ENCODE measurements around the gene MEGF9.
A peak's percentile ranks its signal among the peaks of the same experiment; 100 is the strongest.

The MEGF9 gene

GRCh38 chr9:120698766-120699165 is 15.5 kb downstream of the MEGF9 start:
- no peak overlapping the region for H3K4me3 ChIP-seq (ENCODE audit: low read length)
- DNase-seq (ENCODE audit: low read depth), result peak; percentile 21
- no peaks in the 10 kb centered on the region for H3K9me3 ChIP-seq (ENCODE audit: control insufficient read depth, low read length)
- H3K9ac ChIP-seq (ENCODE audit: low read length), result no peak overlapping the region
- H3K4me1 ChIP-seq (ENCODE audit: control insufficient read depth, insufficient read depth, low read length), result peaks cover 14% of the 10 kb centered on the region
- H3K27me3 ChIP-seq (replicated peaks; ENCODE audit: control insufficient read depth, insufficient read depth, low read length), result no peaks in the 10 kb centered on the region
- H3K36me3 ChIP-seq (ENCODE audit: control insufficient read depth, insufficient read depth, low read length, severe bottlenecking), result peaks cover 12% of the 10 kb centered on the region

GRCh38 chr9:120697448-120697847 is 16.8 kb downstream of the MEGF9 start:
- no peak overlapping the region for H3K9ac ChIP-seq (ENCODE audit: low read length)
- no peak for DNase-seq (ENCODE audit: low read depth)
- H3K4me1 ChIP-seq (ENCODE audit: control insufficient read depth, insufficient read depth, low read length), result peaks cover 26% of the 10 kb centered on the region
- H3K4me3 ChIP-seq (ENCODE audit: low read length), result no peak overlapping the region
- no peaks in the 10 kb centered on the region for H3K9me3 ChIP-seq (ENCODE audit: control insufficient read depth, low read length)
- no peaks in the 10 kb centered on the region for H3K27me3 ChIP-seq (replicated peaks; ENCODE audit: control insufficient read depth, insufficient read depth, low read length)
- peaks cover 1% of the 10 kb centered on the region for H3K36me3 ChIP-seq (ENCODE audit: control insufficient read depth, insufficient read depth, low read length, severe bottlenecking)

- no peak overlapping the region for H3K9ac ChIP-seq (ENCODE audit: low read length)
- no peaks in the 10 kb centered on the region for H3K9me3 ChIP-seq (ENCODE audit: control insufficient read depth, low read length)
- H3K36me3 ChIP-seq (ENCODE audit: control insufficient read depth, insufficient read depth, low read length, severe bottlenecking), result no peaks in the 10 kb centered on the region
- peak; percentile 15 for DNase-seq (ENCODE audit: low read depth)
- H3K4me3 ChIP-seq (ENCODE audit: low read length), result no peak overlapping the region
- H3K4me1 ChIP-seq (ENCODE audit: control insufficient read depth, insufficient read depth, low read length), result peaks cover 26% of the 10 kb centered on the region
- H3K27me3 ChIP-seq (replicated peaks; ENCODE audit: control insufficient read depth, insufficient read depth, low read length), result no peaks in the 10 kb centered on the region
Observed at GRCh38 chr9:120696551-120697230, 17.6 kb downstream of the MEGF9 start.

- Histone ChIP-seq H3K4me3 (ENCODE audit: low read length) (no peak overlapping the region), H3K9ac (ENCODE audit: low read length) (no peak overlapping the region), H3K36me3 (ENCODE audit: control insufficient read depth, insufficient read depth, low read length, severe bottlenecking) (no peaks in the 10 kb centered on the region), H3K9me3 (ENCODE audit: control insufficient read depth, low read length) (no peaks in the 10 kb centered on the region), H3K4me1 (ENCODE audit: control insufficient read depth, insufficient read depth, low read length) (peaks cover 35% of the 10 kb centered on the region), H3K27me3 (replicated peaks; ENCODE audit: control insufficient read depth, insufficient read depth, low read length) (no peaks in the 10 kb centered on the region)
- no peak for DNase-seq (ENCODE audit: low read depth)
Observed at GRCh38 chr9:120694559-120694958, 19.7 kb downstream of the MEGF9 start.

GRCh38 chr9:120693700-120694008 is 20.6 kb downstream of the MEGF9 start:
- peak; percentile 15 for DNase-seq (ENCODE audit: low read depth)
- peak overlapping the region; percentile 35 for H3K4me3 ChIP-seq (ENCODE audit: low read length)
- no peaks in the 10 kb centered on the region for H3K27me3 ChIP-seq (replicated peaks; ENCODE audit: control insufficient read depth, insufficient read depth, low read length)
- H3K4me1 ChIP-seq (ENCODE audit: control insufficient read depth, insufficient read depth, low read length), result peaks cover 31% of the 10 kb centered on the region
- H3K36me3 ChIP-seq (ENCODE audit: control insufficient read depth, insufficient read depth, low read length, severe bottlenecking), result peaks cover 4% of the 10 kb centered on the region
- no peaks in the 10 kb centered on the region for H3K9me3 ChIP-seq (ENCODE audit: control insufficient read depth, low read length)
- H3K9ac ChIP-seq (ENCODE audit: low read length), result no peak overlapping the region

GRCh38 chr9:120692901-120693699 is 21.2 kb downstream of the MEGF9 start:
- H3K27me3 ChIP-seq (replicated peaks; ENCODE audit: control insufficient read depth, insufficient read depth, low read length), result no peaks in the 10 kb centered on the region
- no peaks in the 10 kb centered on the region for H3K9me3 ChIP-seq (ENCODE audit: control insufficient read depth, low read length)
- no peak overlapping the region for H3K9ac ChIP-seq (ENCODE audit: low read length)
- H3K4me1 ChIP-seq (ENCODE audit: control insufficient read depth, insufficient read depth, low read length), result peaks cover 34% of the 10 kb centered on the region
- DNase-seq (ENCODE audit: low read depth), result peak; percentile 65
- peaks cover 4% of the 10 kb centered on the region for H3K36me3 ChIP-seq (ENCODE audit: control insufficient read depth, insufficient read depth, low read length, severe bottlenecking)
- peak overlapping the region; percentile 35 for H3K4me3 ChIP-seq (ENCODE audit: low read length)

- no peaks in the 10 kb centered on the region for H3K9me3 ChIP-seq (ENCODE audit: control insufficient read depth, low read length)
- DNase-seq (ENCODE audit: low read depth), result no peak
- peaks cover 29% of the 10 kb centered on the region for H3K4me1 ChIP-seq (ENCODE audit: control insufficient read depth, insufficient read depth, low read length)
- no peak overlapping the region for H3K9ac ChIP-seq (ENCODE audit: low read length)
- peaks cover 4% of the 10 kb centered on the region for H3K36me3 ChIP-seq (ENCODE audit: control insufficient read depth, insufficient read depth, low read length, severe bottlenecking)
- H3K4me3 ChIP-seq (ENCODE audit: low read length), result no peak overlapping the region
- H3K27me3 ChIP-seq (replicated peaks; ENCODE audit: control insufficient read depth, insufficient read depth, low read length), result no peaks in the 10 kb centered on the region
Observed at GRCh38 chr9:120690372-120690771, 23.9 kb downstream of the MEGF9 start.

- DNase-seq (ENCODE audit: low read depth), result no peak
- H3K4me1 ChIP-seq (ENCODE audit: control insufficient read depth, insufficient read depth, low read length), result peaks cover 29% of the 10 kb centered on the region
- H3K4me3 ChIP-seq (ENCODE audit: low read length), result no peak overlapping the region
- H3K9ac ChIP-seq (ENCODE audit: low read length), result no peak overlapping the region
- no peaks in the 10 kb centered on the region for H3K9me3 ChIP-seq (ENCODE audit: control insufficient read depth, low read length)
- H3K36me3 ChIP-seq (ENCODE audit: control insufficient read depth, insufficient read depth, low read length, severe bottlenecking), result peaks cover 4% of the 10 kb centered on the region
- no peaks in the 10 kb centered on the region for H3K27me3 ChIP-seq (replicated peaks; ENCODE audit: control insufficient read depth, insufficient read depth, low read length)
Observed at GRCh38 chr9:120689860-120690259, 24.4 kb downstream of the MEGF9 start.

- Histone ChIP-seq H3K9ac (ENCODE audit: low read length) (no peak overlapping the region), H3K36me3 (ENCODE audit: control insufficient read depth, insufficient read depth, low read length, severe bottlenecking) (peaks cover 4% of the 10 kb centered on the region), H3K9me3 (ENCODE audit: control insufficient read depth, low read length) (no peaks in the 10 kb centered on the region), H3K4me3 (ENCODE audit: low read length) (no peak overlapping the region), H3K27me3 (replicated peaks; ENCODE audit: control insufficient read depth, insufficient read depth, low read length) (no peaks in the 10 kb centered on the region), H3K4me1 (ENCODE audit: control insufficient read depth, insufficient read depth, low read length) (peaks cover 35% of the 10 kb centered on the region)
- DNase-seq (ENCODE audit: low read depth), result no peak
Observed at GRCh38 chr9:120688758-120689157, 25.5 kb downstream of the MEGF9 start.

GRCh38 chr9:120683150-120683549 is 31.1 kb downstream of the MEGF9 start:
- no peak for DNase-seq (ENCODE audit: low read depth)
- Histone ChIP-seq H3K36me3 (ENCODE audit: control insufficient read depth, insufficient read depth, low read length, severe bottlenecking) (peaks cover 8% of the 10 kb centered on the region), H3K9me3 (ENCODE audit: control insufficient read depth, low read length) (no peaks in the 10 kb centered on the region), H3K9ac (ENCODE audit: low read length) (no peak overlapping the region), H3K27me3 (replicated peaks; ENCODE audit: control insufficient read depth, insufficient read depth, low read length) (no peaks in the 10 kb centered on the region), H3K4me1 (ENCODE audit: control insufficient read depth, insufficient read depth, low read length) (peaks cover 11% of the 10 kb centered on the region), H3K4me3 (ENCODE audit: low read length) (no peak overlapping the region)

GRCh38 chr9:120681121-120681520 is 33.1 kb downstream of the MEGF9 start:
- no peaks in the 10 kb centered on the region for H3K9me3 ChIP-seq (ENCODE audit: control insufficient read depth, low read length)
- H3K4me3 ChIP-seq (ENCODE audit: low read length), result no peak overlapping the region
- no peak for DNase-seq (ENCODE audit: low read depth)
- H3K4me1 ChIP-seq (ENCODE audit: control insufficient read depth, insufficient read depth, low read length), result peaks cover 11% of the 10 kb centered on the region
- no peaks in the 10 kb centered on the region for H3K27me3 ChIP-seq (replicated peaks; ENCODE audit: control insufficient read depth, insufficient read depth, low read length)
- peaks cover 8% of the 10 kb centered on the region for H3K36me3 ChIP-seq (ENCODE audit: control insufficient read depth, insufficient read depth, low read length, severe bottlenecking)
- no peak overlapping the region for H3K9ac ChIP-seq (ENCODE audit: low read length)
